ENCODE results near the gene SORCS2.

The SORCS2 gene

DNA sequence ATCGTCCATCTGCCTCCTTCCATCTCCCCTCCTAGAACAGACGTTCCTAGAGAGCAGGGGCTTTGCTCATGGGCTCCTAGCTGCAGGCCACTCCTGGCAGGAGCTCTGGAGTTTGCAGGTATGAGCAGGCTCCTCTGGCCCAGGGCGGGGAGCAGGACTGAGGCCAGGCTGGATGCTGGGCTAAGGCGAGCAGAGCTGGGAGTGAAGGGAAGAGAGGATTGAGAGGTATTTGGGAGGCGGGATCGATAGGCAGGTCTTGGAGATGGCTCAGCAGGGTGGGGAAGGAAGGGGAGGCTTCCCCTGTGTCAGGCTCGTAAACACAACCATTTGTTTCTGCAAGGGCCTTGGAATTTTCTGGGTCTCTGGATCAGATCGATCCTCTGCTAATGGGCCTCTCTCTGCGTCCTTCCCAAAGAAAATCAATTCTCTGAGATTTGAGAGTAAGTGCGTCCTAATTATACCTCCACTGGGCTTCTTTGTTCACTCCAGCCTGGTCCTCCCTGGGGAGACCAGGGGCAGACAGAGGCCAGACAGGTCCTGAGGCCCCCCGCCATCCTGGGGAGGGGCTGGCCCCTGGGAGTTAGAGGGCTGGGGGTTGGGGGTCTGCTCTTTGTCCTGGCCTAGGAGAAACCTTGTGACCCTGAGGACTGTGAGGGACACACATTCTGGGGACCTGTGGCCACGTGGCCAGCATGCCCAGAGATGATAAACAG is 337.2 kb downstream of the SORCS2 start:
- no peak for DNase-seq (ENCODE audit: low spot score)

DNA sequence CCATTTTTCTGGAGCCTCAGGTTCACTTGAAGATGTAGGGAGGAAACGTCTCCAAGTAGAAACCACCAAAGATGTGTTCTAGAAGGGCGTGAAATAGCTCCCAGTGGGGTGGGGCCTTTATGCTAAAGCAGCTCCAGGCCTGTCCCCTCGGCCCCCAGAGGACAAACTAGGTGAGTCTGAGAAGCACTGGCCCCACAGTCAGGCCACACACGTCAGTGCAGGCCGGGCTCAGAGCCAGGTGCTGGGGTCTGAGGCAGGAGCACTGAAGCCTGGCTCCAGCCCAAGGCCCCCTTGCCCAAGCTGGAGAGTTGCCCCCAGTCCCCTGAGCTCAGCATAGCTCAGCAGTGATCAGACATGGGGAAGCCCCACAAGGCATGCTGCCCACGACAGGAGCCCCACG is 337.7 kb downstream of the SORCS2 start:
- no peak for DNase-seq (ENCODE audit: low spot score)

DNA sequence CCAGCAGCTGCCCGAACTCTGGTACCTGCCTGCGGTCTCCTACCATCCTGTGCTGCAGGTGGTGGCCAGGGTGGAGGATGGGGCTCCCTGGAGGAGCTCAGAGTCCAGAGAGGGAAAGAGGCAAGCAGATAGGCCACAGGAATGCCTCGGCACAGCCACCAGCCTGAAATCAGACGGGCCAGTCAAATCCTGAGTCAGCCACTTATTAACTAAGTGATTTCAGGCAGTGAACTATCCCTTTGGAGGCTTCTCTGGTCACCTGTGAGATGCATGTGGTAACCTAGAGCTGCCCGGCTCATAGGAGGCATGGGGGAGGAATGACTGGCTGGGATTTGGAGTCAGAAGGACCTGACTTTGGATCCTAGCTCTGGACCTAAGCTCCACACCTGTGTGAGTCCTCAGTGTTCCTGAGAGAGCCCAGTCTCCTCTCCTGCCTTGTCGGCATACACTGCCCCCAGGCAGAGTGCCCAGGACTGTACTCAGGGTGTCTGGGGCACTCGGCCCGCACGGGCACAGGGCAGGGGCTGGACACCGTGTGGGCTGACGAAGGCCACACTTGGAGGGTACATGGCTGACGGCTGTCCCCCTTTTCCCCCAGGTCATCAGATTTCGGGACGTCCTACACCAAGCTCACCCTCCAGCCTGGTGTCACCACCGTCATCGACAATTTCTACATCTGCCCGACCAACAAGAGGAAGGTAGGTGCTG is 338.7 kb downstream of the SORCS2 start:
- no peak for DNase-seq (ENCODE audit: low spot score)

DNA sequence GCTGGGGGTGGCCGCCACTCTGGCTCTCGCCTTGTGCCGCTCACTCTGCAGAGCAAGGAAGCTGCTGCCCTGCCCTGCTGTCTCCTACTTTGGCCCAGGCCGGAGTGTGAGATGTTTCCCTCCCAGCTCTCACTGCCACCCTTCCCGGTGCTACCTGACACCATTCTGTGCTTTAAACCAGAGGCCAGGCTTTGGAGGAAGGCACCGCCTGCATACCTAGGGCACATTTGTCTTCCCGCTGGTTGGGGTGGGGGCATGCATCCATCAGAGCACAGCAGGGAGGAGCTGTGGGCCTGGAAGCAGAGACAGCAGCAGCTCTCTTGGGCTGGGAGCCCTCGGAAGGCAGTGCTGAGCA is 339.3 kb downstream of the SORCS2 start:
- DNase-seq (ENCODE audit: low spot score): no peak

DNA sequence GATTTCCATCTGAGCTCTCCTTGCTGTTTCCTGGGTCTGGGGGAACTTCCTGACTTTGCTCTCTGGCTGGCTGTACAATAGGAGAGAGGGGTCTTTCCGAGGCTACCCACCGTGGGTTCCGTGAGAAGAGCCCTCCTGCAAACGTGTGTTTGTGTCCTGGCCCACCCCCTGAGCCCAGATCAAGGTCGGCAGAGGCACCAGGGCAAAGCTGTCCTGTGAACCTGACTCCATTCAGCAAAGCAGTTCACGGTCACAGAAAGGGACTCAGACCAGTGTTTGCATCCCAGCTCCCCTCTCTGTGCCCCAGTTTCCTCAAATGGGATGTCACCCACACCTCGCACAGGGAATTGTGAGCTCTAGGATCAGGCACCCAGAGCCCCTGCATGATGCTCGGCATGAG is 339.7 kb downstream of the SORCS2 start:
- DNase-seq (ENCODE audit: low spot score): no peak

DNA sequence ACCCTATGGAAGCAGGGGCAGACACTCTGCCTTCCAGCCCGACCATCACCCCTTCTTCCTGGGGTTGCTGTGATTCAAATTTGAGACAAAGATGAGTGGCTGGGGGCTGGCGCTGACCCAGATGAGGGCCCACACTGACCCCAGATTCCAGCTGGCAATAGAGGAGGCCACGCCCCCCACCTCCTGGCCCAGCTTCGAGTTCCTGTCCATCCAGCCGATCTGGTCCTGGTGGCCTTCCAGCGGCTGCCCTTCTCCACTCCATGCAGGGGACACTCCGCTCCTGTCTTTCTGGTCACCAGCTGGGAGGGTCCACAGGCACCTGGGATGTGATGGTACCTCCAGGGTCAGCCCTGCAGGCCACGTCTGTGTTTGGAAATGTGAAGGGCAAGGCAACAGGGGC is 340.9 kb downstream of the SORCS2 start:
- no peak for DNase-seq (ENCODE audit: low spot score)

DNA sequence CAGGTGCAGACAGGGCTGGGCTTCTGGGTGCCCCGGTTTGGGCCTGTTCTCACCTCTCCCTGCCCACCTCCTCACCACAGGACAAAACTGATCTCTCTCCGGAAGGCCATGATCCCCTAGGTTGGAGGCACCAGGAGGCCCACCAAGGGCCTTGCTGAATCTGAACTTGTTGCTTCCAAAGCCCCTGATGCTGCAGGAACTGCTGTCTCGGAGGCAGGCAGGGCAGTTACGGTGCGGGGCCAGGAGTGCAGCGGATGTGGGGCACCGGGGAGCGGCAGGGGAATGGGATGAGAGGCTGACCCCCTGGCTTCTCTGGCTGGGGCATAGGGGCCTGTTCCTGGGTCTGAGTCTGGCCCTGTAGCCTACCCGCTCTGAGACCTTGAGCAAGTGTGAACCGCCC is 342.8 kb downstream of the SORCS2 start:
- DNase-seq (ENCODE audit: low spot score): no peak

DNA sequence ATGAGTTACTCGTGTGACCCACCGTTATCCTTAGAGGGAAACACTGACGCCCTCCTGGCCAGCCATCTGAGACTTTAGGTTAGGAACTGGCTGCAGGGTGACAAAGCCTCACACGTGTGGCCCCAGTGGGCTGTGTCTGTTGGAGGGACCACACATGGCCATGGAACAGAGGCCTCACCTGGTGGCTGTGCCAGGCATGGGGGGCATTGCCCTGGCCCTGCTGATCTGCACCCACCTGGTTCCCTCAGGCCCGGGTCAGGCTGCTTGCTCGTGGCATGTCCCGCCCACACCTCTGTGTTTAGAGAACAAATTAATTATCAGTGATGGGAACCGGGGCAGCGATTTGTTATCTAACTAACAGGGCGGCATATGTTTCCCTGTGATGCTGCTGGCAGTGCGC is 343.3 kb downstream of the SORCS2 start:
- DNase-seq (ENCODE audit: low spot score): peak; percentile 19

DNA sequence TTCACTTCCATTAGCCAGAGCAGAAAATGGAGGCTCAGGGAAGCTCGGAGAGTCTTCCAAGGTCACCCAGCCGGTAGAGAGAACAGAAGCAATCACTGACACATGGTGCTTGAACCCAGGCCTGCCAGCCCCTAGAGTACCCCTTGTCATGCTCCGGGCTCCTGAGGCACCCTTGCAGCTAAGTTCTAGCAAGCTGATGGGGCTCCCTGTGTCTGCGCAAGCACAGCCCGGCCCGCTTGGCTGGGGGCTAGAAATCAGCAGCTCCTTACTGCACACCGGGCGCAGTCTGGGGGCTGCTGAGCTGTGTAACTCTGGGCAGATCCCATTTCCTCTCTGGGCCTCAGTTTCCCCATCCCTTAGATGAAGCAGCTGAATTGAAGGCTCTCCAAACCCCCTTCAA is 344.5 kb downstream of the SORCS2 start:
- no peak for DNase-seq (ENCODE audit: low spot score)

DNA sequence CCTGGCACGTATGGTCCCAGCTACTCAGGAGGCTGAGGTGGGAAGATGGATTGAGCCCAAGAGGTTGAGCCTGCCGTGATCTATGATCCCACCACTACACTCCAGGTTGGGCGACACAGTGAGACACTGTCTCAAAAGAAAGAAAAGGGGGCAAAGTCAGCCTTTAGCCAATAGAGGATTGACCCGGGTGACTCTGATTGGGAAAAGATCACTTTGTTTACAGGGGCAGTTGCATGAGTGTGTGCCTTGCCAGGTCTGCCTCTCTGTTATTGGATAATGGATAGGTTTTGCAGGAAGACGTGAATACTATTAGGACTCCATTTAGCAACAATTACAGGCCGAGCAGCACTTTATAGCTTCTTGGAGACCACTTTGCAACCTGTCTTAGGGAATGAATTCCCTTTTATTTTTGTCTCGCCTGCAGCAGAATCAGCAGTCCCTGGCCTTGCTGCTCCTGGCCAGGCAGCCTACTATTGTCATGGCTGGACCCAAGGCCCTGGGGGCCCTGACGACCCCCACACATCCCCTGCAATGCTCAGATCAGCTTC is 345.6 kb downstream of the SORCS2 start:
- no peak for DNase-seq (ENCODE audit: low spot score)

DNA sequence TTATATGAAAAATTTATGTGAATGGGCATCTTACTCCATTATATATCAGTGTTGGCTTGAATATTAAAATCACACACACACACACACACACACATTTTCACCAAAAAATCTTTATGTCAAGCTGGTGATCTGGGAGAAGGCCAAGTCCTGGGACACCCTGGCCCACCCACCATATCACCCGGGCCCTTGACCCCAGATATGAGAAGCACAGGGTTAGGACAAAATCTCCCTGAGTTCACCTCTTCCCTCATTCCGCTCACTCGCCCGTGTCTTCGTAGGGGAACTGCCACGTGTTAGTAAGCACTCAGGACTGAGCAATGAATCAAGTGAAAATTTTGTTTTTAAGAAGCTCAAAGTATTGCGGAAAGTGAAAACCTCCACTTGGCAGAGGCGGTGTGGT is 346.2 kb downstream of the SORCS2 start:
- DNase-seq (ENCODE audit: low spot score): no peak

DNA sequence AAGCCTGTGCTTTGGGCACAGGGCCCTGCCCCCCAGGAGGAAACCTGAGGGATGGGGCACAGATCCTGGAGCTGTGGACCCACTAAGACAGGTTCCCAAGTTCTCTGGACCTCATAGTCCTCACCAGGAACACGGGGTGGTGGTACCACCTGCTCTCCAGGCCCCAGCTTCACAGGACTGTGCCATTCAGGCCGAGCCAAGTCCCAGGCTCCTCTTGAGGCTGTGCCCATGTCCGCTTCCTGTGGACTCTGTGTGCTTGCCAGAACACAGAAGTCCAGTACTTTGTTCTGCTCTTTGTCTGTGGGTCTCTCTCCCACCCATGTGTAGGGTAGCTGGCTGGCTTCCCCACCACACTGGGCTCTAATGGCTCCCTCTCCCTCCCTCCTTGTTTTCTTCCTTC is 346.8 kb downstream of the SORCS2 start:
- peak; percentile 22 for DNase-seq (ENCODE audit: low spot score)

DNA sequence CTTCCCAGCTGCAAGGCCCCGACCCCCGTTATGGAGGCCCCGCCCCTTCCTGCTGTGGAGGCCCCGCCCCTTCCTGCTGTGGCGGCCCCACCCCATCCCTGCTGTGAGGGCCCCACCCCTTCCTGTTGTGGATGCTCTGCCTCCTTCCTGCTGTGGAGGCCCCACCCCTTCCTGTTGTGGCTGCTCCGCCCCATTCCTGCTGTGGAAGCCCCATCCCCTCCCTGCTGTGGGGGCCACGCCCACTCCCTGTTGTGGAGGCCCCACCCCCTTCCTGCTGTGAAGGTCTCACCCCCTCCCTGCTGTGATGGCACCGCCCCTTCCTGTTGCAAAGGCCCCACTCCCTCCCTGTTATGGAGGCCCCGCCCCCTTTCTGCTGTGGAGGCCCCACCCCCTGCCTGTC is 347.3 kb downstream of the SORCS2 start:
- DNase-seq (ENCODE audit: low spot score): no peak

DNA sequence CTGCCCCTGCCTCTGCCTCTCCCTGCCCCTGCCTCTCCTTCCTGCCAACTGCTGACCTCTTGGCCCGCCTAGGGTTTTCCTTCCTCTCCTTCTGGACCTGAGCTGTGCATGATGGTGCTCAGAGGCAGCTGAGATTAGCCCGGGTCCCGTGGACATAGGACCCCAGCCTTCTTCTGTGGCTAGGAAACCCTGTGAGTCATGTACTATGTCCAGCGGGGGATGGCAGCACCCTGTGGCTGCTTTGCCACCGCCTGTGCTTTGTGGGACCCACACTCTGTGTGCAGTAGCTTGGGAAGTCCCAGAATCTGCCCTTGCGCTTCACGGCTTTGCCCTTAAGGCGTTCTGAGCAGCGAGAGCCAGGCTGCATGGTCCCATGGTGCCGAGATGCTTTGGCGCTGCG is 347.9 kb downstream of the SORCS2 start:
- no peak for DNase-seq (ENCODE audit: low spot score)

DNA sequence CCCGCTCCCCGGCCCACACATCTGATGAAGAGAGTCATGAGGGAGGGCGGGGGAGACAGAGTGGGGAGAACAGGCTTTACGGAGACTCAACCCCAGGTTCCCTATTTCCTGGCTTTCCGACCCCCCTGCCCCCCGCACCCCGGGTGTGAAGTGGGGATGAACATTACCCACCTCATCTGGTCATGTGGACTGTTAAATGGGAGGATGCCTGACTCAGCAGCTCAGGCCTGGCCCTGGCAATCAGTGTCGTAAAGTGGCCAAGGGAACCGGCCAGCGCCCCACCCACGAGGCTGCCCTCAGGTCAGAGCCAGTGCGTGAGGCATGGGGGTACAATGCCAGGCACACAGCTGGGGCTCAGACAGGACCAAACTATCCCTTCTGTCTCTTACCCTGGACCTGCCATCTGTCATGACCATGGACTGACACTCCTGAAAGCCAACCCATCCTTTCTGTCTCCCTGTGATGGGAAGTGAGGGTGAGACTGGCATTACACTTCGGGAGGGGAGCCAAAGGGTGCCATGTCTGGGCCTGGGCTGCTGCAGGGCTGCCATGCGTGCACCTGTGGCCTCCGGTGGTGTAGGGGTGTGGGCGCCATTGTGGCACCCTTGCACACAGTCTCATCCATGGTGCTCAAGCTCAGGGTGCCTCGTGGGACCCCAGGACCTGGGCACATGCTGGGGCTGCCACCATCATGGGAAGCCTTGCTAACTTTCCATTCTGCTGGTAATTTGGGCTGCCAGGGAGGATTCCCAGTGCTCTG is 348.5 kb downstream of the SORCS2 start:
- DNase-seq (ENCODE audit: low spot score): no peak

DNA sequence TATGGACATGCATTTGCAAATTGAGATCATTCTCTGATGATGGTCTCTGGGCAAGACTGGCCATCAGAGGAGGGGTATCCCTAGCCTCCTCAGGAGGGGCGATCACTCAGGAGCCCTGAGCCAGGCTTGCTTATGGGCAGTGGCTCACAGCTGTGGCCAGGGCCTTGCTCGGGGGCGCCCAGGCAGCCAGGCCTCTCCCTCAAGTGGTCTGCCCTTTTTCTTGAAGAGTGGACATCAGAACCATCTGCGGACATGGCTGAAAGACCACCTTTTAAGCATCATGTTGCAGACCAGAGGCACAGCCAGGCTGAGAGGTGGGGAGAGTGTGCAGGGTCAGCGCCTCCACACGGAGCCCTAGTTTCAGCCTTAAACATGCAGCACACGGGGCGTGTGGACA is 349.1 kb downstream of the SORCS2 start:
- no peak for DNase-seq (ENCODE audit: low spot score)

DNA sequence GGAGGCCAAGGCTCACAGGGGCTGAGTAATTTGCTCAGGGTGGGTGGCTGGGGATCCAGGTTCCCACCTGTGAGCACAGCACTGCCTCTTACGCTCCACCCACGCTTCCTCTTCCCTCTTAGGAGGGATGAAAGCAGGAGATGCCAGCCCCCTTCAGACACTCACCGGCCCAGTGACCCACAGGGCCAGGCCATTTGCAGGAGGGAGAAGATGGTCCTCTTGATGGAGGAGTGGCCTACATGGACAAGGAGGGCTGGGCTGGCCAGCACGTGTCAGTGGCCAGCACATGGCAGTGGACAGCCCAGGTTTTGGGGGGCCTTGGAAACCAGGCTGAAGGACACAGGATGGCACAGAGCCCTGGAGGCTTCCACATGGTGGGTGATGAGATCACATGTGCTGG is 350.4 kb downstream of the SORCS2 start:
- DNase-seq (ENCODE audit: low spot score): no peak

DNA sequence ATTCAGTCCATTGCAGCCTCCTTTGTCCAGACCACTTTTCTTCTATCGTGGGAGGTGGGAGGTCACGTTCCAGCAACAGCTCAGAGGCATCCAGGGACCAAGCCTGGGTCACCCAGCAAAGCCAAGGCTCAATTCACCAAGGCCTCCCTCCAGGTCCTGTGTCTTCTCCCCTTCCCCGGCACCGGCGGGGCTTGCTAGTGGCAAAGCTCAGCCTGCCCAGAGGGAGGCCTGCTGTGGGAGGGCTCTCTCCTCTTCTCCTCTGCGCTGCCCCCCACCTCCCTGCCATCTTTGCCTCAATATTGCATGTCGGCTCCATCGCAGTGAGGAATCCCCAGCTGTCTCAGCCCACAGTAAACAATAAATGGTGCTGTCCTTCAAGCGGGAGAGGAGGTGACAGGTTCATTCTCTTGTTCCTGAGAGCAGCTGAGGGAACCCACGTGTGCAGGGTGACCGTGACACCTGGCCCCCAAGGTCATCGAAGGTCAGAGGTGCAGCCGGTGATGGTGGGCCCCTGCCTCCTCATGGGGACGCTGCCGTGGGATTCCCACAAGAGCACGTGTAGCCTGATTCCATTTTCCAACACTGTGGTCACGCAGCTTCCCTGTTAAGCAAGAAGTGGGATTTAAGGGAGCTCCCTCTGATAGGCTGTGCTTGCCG is 353.9 kb downstream of the SORCS2 start:
- DNase-seq (ENCODE audit: low spot score): no peak

DNA sequence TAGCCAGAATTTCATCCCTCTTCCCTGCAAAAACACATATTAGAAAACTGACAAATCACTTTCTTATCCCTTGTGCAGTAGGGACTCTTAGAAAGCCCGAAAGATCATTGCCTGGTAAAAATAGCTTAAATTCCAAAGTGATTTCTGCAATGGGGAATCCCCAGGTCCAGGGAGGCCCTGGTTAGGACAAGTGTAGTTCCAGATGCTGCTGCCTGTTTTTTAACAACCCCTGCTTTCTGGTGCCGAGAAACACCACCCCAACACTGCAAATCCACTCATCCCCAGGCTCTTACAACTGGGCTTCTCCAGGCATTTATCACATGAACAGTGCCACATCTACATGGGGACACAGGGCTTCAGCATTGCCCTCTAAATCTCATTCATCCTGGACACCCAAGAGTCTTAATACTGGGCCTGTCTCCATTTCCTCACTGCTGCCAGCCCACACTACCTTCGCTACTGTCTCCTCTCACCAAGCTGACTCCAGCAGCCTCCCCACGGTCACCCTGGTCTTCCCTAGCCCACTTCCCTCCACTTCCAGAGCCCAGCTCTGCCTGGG is 354.6 kb downstream of the SORCS2 start:
- no peak for DNase-seq (ENCODE audit: low spot score)

DNA sequence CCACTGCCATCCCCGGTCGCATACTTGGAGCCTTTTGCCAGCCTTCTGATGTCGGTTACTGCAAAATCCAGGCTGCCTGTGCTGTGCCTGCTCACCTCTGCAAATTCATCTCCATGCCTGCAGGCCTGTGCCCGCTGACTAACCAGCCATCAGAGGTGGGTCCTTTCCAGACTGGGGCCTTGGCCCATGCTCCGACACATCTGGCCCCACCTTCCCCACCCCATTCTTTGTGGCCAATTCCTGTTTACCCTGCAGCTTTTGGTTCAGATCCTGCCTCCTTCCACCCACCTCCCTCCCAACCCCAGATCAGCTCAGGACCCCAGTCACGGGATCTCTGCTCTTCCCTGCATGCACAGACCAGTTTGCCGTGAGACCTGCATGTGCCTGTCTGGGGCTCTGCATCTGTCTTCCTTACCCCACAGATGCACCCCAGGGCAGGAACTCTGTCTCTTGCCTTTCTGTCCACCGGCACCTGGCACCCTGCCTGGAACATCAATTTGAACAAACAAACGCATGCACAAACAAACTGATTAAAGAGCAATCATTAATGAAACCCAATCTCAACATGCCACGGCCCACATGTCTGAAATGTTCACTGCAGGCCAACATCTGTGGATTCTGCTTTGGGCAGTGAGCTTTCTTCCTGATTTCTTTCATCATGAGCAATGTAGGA is 355.2 kb downstream of the SORCS2 start:
- no peak for DNase-seq (ENCODE audit: low spot score)

DNA sequence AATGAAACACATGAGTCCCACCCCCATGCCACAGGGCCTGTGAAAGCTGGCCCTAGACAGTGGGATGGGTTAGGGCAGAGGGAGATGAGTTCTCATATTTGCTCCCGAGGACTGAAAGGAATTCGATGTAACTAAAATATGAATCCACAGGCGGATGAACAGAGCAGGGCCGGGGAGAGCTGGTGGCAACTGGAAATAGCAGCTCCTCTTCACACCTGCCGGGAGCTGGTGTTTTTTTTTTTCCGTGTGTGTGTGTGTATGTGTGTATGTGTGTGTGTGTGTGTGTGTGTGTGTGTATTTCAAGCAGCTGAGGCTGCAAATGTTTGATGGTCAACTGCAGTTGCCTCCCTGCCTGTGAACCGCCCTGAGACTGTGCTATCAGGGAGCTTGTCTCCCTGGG is 357.5 kb downstream of the SORCS2 start:
- no peak for DNase-seq (ENCODE audit: low spot score)

DNA sequence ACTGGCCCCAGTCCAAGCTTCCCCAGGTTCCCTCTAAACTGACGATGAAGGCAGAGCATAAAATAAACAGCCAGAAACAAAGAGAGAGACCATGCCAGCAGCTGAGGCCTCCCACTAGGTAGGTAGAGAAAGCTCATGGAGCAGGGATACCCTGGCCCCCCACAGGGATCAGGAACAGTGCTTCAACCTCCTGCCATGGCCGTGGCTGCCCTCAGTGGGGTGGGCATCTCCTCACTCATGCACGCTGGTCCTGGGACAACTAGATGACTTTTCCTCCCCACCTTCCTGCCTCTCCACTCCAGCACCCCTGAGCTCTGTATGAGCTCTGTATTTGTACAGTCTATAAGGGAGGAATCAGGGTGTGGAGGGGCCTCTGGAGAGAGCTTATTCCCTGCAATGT is 360.1 kb downstream of the SORCS2 start:
- no peak for DNase-seq (ENCODE audit: low spot score)
